Measurements from ENCODE around the gene CHN2.

DNA sequence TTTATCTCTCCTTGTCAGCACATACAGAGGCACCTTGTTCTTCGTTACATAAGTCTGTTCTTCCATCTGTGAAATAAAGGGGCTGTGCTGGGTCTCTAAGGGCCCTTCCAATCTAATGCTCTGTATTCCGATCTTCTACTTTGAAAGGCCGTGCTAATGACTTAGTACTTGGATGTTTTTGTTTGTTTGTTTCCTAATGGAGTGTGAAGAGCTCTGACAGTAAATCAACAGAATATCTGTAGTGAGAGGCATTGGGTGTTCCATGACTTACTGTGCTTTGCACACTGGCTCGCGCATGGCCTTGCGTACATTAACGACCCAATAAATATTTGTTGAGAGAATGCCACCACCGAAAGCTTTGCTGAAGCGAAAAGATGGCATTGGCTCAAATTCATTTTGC is 162.1 kb downstream of the CHN2 start:
- TF ChIP-seq REST (IDR thresholded peaks at IDR 0.05; ENCODE audit: insufficient read depth in 1 of 2, low read depth in 2 of 2, low read length in 2 of 2) (no peak), POLR2AphosphoS5 (IDR thresholded peaks at IDR 0.05; ENCODE audit: low read depth, low read length) (no peak), TAF1 (IDR thresholded peaks at IDR 0.05; ENCODE audit: borderline replicate concordance, insufficient read depth, low read length) (no peak), SIN3A (IDR thresholded peaks at IDR 0.05; ENCODE audit: borderline replicate concordance, insufficient read depth, low read length) (no peak), FOXP2 (optimal IDR thresholded peaks at IDR 0.05; ENCODE audit: borderline replicate concordance, extremely low read depth, extremely low read length, insufficient read depth) (no peak)

Data from PFSK-1 (cell line).